GM18517 (cell line): ENCODE measurements around the gene IL17C.

Experiments used
- ATAC-seq: cut with Tn5 transposase; IDR thresholded peaks from one replicate; pipeline ENCODE4 v1.9.1; 2021; ENCODE audit warnings: mild to moderate bottlenecking, moderate library complexity; ENCODE audit not compliant: unreplicated experiment

The IL17C gene

DNA sequence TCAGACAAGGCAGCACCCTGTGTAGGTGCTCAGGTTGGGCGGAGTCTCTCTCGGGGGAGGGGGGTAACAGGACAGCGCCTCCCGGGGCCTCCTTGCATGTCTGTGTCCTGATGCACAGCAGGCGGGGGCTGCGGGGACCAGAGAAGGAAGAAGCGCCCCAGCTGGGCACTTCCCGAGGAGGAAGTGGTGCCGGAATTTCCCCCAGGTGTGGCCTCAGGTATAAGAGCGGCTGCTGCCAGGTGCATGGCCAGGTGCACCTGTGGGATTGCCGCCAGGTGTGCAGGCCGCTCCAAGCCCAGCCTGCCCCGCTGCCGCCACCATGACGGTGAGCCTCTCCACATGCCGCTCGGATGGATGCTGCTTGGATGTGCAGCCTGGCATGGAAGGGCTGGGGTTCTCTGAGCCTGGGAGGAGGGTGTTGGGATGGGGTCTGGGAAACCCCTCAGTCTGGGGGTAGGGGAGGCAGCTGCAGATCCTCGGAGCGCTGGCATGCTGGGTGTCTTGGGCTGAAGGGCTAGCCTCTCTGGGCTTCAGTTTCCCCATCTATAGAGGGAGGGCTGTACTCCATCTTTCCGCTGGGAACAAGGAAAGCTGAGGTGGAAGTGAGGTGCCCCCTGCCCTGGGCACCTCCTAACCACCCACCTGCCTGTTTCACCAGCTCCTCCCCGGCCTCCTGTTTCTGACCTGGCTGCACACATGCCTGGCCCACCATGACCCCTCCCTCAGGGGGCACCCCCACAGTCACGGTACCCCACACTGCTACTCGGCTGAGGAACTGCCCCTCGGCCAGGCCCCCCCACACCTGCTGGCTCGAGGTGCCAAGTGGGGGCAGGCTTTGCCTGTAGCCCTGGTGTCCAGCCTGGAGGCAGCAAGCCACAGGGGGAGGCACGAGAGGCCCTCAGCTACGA is at the start of gene IL17C:
TSS of gene IL17C (plus strand) at position 250 of the 908 bp plus-strand sequence. CDS start at position 320, 70 bp downstream.
- ATAC-seq, result no peak

DNA sequence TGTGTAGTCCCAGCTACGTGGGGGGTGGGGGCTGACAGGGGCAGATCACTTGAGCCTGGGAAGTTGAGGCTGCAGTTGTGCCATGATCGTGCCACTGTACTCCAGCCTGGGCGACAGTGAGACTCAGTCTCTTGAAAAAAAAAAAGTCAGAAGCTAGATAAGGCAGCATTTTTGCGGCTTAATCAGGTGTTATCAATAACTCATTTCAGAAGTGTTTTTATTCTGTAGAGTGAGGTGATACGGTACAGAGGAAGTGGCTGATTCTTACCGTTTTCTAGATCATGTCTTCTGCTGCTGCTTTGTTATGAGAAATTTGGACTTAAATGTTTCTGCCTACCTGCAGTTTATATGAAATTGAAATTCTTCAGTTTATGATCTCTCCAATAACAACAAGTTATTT is 49.6 kb upstream of the IL17C start:
- no peak for ATAC-seq

DNA sequence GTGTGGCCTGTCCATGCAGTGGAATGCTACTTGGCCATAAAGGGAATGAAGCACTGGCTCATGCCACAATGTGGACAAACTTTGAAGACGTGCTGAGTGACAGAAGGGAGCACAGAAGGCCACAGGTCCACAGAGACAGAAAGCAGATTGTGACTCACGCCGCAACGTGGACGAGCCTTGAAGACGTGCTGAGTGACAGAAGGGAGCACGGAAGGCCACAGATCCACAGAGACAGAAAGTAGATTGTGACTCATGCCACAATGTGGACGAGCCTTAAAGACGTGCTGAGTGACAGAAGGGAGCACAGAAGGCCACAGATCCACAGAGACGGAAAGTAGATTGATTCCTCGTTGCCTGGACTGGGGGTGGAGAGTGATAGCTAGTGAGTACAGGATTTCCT is 48.9 kb upstream of the IL17C start:
- no peak for ATAC-seq

DNA sequence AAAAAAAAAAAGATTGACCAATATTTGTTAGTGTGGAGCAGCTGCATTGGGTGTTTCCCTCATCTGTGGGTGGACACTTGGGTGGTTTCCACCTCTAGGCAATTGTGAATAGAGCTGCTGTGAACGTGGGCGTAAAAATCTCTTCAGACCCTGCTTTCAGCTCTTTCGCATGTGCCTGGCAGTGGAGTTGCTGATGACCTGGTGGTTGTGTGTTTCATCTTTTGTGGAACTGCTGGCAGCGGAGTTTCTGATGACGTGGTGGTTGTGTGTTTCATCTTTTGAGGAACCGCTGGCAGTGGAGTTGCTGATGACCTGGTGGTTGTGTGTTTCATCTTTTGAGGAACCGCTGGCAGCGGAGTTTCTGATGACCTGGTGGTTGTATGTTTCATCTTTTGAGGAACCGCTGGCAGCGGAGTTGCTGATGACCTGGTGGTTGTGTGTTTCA is 46.8 kb upstream of the IL17C start:
- ATAC-seq, result peak; percentile 68

- no peak for ATAC-seq
Measured at GRCh38 chr16:88593061-88593460, 45.3 kb upstream of the IL17C start.

DNA sequence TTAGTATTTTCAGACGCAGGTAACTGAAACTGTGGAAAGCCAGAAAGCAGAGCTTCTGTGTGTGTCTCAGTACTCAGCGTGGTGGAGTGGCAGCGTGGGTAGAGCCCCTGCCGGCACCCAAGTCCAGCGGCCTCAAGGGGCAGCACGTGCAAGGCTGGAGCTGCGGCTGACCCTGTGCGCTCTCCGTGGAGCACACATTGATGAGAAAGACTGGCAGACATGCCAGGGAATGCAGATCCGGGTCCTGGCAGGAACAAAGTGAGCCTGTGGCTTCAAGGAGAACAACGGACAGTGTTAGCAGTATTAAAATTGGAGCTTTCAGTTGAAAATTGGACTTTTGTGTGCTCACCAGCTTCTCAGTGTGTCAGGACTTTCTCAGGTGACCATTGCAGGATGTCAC is 44.9 kb upstream of the IL17C start:
- no peak for ATAC-seq

DNA sequence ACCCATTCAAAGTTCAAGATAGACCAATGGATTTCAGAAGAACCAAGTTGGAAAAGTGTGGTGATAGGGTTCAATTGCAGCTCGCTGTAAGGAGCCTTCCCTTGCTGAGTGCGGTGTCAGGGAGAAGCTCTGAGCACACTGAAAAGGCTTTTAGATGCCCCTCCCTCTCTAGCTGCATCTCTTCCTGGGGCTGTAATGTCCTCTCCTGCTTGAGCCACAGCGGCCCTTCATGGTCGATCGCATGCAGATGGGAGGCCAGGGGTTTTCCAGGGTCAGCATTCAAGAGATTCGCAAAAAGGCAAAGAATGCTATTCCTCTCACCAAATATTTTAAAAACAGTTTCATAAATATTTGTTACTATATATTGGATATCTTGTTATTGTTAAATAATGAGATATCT is 44.5 kb upstream of the IL17C start:
- no peak for ATAC-seq

DNA sequence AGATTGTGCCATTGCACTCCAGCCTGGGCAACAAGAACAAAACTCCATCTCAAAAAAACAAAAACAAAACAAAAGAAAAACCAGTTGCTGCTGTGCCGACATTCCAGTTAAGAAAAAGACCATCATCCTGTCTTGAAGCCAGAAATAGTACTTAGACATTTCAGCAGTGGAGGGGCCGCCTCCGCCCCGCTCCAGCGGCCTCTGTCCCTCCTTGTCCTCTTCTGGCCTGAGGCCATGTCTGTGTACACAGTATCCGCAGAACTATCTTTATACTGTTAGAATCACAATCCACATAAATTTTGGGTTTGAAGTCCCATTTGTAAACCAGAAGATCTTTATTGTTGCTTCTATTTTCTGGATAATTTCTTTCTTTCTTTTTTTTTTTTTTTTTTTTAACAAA is 43.3 kb upstream of the IL17C start:
- no peak for ATAC-seq

DNA sequence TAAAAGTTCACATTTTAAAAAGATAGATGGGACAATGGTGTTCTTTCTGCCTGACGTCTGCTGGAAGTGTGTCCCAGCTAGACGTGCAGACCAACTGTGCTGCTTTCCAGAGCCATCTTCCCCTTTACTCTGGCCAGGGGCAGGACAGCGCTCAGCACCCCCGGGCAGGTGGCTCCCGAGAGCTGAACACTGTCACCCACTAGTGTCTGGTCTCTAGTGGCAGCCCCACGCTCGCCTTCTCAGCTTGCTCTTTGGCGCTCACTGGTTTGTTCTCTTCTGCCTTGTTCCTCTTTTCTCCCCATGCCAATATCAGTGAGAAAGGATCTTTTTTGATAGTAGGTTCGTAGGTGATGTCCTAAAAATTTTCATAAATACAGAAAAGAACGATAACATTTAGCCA is 42.5 kb upstream of the IL17C start:
- ATAC-seq, result no peak

DNA sequence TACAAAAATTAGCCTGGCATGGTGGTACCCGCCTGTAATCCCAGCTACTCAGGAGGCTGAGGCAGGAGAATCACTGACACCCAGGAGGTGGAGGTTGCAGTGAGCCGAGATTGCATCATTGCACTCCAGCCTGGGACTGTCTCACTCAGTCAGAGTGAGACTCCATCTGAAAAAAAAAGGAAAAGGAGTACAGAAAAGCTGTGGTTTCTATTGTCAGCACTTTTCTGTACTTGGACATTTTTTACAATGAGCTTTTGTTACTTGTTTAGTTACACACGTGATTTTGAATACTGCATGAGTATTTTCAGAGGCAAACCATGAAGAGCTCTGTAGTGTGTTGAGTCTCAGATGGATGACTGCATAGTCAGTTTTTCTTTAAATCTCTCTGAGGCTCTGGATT is 41.9 kb upstream of the IL17C start:
- no peak for ATAC-seq

DNA sequence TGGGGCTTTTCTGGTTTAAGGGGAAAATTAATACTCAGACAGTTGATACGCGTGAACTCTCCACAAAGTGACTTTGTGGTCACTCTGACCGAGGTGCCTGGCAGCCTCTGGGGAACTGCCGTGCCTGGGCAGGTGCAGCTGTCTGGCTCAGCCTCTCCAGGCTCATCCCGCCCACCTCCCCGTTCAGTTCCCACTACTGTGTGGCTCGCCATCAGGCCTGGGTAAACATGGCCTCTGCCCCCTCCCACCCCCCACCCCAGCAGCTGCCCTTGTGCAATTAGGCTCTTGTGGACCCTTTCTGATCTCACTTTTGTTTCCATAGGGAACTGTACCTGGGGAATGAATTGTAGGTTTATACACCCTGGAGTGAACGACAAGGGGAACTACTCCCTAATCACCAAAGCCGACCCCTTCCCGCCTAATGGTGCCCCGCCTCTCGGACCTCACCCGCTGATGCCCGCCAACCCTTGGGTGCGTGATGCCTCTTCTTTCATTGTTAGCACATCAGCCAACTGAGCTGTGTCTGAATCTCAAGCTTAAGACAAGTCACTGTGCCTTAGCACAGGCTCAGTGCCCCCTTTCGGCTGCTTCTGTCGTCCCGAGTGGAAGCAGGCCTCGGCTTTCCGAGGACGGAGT is 40.4 kb upstream of the IL17C start:
- ATAC-seq, result no peak

DNA sequence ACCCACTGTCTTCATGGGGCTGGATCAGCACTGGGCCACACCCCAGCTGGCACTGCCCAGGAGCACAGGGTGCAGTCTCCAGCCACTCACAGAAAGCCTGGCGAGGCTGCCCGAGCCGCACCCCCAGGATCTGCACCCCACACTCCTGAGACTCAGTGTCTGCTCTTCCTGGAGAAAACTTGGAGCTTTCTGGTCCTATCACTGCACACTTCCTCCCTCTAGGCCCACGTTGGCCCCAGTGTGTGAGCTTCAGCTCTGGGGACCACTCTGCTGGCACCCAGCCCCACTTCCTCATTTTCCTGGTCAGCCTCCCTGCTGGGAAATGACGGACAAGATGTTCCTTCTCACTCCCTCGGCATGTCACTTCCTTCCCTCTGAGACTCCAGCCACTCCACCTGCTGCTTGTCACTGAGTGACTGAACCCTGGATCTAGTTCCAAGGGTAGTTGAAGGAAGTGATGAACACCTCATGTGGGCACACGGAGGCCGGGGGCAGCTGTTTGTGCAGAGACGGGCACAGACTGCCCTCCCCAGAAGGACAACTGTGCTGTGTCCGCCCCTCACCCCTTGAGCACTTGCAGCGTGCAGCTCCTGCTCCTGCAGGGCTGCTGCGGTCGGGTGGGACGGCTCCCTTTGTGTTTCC is 39.2 kb upstream of the IL17C start:
- no peak for ATAC-seq

DNA sequence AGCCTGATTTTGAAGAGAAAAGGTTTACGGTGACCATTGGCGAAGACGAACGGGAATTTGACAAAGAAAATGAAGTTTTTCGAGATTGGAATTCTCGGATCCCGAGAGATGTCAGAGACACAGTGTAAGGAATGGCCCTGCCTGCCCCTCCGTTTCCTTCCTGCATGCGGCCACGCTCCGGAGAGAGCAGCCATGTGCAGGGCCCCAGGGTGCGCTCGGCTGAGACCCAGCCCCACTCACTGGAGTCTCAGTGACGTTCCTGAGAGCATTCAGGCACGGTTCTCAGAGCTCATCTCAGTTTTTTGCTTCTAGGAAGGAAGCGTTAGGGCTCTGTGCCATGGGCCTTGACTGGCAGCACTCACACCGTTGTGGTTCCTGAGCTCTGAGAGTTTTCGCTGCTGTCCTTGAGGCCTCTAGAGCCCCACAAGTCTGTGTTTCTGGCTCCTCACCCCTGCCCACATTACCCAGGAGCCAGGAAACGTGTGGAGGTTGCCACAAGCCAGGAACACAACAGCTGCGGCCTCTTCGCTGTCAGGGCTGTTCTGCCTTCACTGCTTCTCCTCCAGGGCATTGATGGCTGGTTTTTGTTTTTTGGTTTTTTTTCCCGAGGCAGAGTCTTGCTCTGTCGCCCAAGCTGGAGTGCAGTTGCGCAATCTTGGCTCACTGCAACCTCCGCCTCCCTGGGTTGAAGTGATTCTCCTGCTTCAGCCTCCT is 38.4 kb upstream of the IL17C start:
- ATAC-seq, result no peak

- ATAC-seq, result no peak
Measured at GRCh38 chr16:88600539-88600896, 37.9 kb upstream of the IL17C start.

DNA sequence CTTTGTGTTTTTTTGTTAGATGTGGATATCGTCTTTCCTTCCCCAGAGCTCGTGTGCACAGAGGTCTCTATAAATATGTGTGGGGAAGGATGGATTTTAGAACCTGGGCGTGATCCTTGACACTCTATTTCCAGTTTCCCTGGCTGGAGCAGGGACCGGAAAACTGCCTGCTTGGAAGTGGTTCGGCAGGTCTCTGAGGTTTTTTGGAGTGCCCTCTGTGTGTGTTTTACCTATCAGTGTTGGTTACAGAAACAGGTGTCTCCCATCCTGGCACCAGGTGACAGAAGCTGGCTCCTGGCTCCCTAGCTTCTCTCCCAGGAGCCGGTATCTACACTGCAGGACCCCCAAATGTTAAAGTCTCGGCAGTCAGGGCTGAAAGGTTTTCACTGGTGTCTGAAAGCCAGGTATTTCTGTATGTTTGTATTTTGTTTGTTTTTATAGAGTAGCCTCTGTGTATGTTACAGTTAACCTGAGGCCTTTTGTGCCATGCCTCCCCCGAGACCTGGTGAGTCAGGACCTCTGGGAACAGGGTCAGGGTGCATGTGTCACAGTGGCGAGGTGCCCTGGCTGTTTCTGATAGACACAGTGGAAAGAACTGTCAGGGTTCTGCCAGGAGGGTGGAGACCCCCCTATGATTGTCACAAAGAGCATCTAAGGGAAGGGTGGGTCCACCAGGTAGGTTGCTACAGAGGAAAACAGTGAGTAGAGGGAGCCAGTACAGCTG is 36.9 kb upstream of the IL17C start:
- no peak for ATAC-seq

DNA sequence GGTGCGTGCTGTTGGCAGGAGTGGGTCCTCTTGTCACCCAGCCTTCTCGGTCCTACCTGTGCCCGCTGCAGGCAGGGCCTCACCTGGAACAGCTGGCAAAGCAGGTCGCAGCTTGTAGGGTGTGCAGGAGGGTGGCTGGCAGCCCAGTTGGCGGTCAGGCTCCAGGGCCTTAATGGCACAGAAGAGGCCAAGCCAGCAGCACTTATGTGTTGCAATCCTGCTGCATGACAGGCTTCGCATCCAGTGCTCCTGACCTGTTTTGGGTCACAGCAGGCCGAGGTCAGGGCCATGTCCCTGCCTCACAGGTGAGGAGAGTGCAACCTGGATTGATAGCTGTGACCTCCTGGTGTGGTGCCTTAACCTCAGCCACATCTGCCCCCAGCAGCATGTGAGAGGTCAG is 36.3 kb upstream of the IL17C start:
- ATAC-seq, result no peak

GRCh38 chr16:88605186-88606147 is 32.9 kb upstream of the IL17C start:
- no peak for ATAC-seq

DNA sequence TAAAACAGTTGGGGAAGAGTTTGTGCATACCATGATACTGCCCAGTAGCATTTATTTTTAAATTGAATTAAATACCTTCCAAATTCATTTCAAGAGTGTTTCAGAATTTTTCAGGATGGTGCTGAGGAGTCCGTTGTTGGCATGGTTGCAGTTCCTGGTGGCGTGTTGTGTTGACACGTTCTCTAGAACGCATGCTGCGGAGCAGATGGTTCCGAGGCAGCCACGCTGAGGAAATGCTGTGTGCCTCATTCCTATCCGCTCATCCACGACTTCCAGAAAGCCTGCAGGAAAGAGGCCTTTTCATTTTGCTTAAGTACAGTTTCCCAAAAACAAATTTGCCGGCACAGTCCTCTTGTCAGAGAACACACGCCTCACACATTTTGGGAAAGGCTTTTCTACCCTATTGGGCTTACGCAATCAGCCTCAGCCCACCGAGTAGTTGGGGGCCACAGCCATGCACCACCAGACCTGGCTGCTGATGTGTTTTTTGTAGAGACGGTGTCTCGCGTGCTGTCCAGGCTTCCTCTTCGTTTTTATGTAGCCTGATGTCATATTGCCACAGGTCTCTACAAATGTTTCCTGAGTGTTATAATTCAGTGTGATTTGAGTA is 32.1 kb upstream of the IL17C start:
- no peak for ATAC-seq

GRCh38 chr16:88608076-88608475 is 30.3 kb upstream of the IL17C start:
- no peak for ATAC-seq
